ENCODE data around the gene UGT1A8.

GRCh38 chr2:233702238-233702637 is 84.8 kb downstream of the UGT1A8 start:
- TF ChIP-seq EZH2phosphoT487 (IDR thresholded peaks at IDR 0.05; ENCODE audit: borderline replicate concordance) = no peak
- no peak for TF ChIP-seq CTCF (conservative IDR thresholded peaks at IDR 0.05; ENCODE audit: low read length)
